Transverse colon (tissue), 4 donors: ENCODE results near the gene TMEM202.

ENCODE experiments used
- EP300 ChIP-seq: sonication (generic); formaldehyde crosslinking; IDR thresholded peaks from one replicate; pipeline ENCODE4 v1.6.1; 2017; ENCODE audit warnings: antibody characterized with exemption, low read depth
- POLR2A ChIP-seq: fragments of 450-650 bp; IDR thresholded peaks from one replicate; pipeline ENCODE4 v1.6.1; 2016; ENCODE audit warnings: antibody characterized with exemption, mild to moderate bottlenecking, moderate library complexity
- POLR2AphosphoS5 ChIP-seq, 3 donors: sonication (generic); formaldehyde crosslinking; IDR thresholded peaks; one replicate each; pipeline ENCODE4 v1.6.1; 2016; ENCODE audit warnings: antibody characterized with exemption in 3 of 3
- TF ChIP-seq, protein P1 (sequence below), 5 experiments: fragments of 200-600 bp in 3 of 5; fragments of 450-650 bp in 2 of 5; sonication (generic) in 3 of 5; IDR thresholded peaks; 1 replicate in 2 of 5; 2 replicates in 3 of 5; pipeline ENCODE4 v1.5.1; 2016 to 2017; ENCODE audit warnings: antibody characterized with exemption in 5 of 5, inconsistent platforms in 3 of 5, mild to moderate bottlenecking in 2 of 5, moderate library complexity in 1 of 5

DNA sequence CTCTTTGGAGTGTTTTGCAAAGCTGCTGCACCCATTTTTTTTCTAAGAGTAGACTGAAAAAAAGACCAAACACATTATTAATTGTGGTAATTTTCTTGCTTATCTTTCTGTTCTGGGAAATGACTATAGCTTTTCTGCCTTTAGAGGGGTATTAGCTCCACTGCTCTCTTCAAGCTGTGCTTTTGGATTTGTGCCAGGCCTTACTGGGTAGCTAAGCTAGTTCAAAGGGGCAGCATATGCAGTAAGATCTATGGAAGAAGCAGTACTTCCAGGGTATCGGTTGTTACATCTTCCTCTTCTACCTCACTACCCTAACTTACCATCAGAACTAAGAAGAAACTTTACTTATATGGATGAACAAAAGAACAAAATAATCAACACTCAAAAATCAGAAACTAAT, 47.3 kb downstream of the TMEM202 start:
- no peak for TF ChIP-seq EP300
- no peak for TF ChIP-seq POLR2A
- TF ChIP-seq, protein P1, sequence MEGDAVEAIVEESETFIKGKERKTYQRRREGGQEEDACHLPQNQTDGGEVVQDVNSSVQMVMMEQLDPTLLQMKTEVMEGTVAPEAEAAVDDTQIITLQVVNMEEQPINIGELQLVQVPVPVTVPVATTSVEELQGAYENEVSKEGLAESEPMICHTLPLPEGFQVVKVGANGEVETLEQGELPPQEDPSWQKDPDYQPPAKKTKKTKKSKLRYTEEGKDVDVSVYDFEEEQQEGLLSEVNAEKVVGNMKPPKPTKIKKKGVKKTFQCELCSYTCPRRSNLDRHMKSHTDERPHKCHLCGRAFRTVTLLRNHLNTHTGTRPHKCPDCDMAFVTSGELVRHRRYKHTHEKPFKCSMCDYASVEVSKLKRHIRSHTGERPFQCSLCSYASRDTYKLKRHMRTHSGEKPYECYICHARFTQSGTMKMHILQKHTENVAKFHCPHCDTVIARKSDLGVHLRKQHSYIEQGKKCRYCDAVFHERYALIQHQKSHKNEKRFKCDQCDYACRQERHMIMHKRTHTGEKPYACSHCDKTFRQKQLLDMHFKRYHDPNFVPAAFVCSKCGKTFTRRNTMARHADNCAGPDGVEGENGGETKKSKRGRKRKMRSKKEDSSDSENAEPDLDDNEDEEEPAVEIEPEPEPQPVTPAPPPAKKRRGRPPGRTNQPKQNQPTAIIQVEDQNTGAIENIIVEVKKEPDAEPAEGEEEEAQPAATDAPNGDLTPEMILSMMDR (IDR thresholded peaks at IDR 0.05): no peak
- TF ChIP-seq POLR2AphosphoS5 (IDR thresholded peaks at IDR 0.05): no peak
